Activated naive CD8-positive, alpha-beta T cell treated with anti-CD3 and anti-CD28 coated beads, Interleukin-2, amount 10 ng/mL, durations not matched to agents 7 days and 5 days (primary cell): Measurements from ENCODE around the gene PXN. TPM values are rescaled to one million over a fixed set of nuclear protein-coding genes. Genes with fewer than 3 reads are reported as not detected.

Experiments
- ATAC-seq: fragments of 150-1000 bp; cut with Tn5 transposase; one replicate; pipeline ENCODE4 v1.10.0; 2021; ENCODE audit warnings: low read depth, moderate library complexity
- POLR2A ChIA-PET: fragments of 350-600 bp; sonication (Branson Sonifier 250); formaldehyde crosslinking; loops from one replicate; lab custom pipeline; 2021; ENCODE audit warnings: antibody characterized with exemption; lab: Charles Lee
- DNase-seq: peaks from one replicate; pipeline ENCODE4 v3.0.0; 2021
- H3K27ac Mint-ChIP-seq: one replicate; pipeline ENCODE4 v1.8.0; 2022; ENCODE audit warnings: mild to moderate bottlenecking, mixed read lengths
- H3K27me3 Mint-ChIP-seq: one replicate; pipeline ENCODE4 v1.8.0; 2022; ENCODE audit warnings: mild to moderate bottlenecking, moderate library complexity, mixed read lengths
- H3K36me3 Mint-ChIP-seq: one replicate; pipeline ENCODE4 v1.8.0; 2021; ENCODE audit warnings: mild to moderate bottlenecking, mixed read lengths
- H3K4me1 Mint-ChIP-seq: one replicate; pipeline ENCODE4 v1.8.0; 2021; ENCODE audit warnings: mixed read lengths
- H3K4me3 Mint-ChIP-seq: one replicate; pipeline ENCODE4 v1.8.0; 2022; ENCODE audit warnings: mild to moderate bottlenecking, moderate library complexity, mixed read lengths
- H3K9me3 Mint-ChIP-seq: one replicate; pipeline ENCODE4 v1.8.0; 2021; ENCODE audit warnings: mixed read lengths
- total RNA-seq, 2 experiments: library from RNA; stranded (reverse); gene quantifications; one replicate each; pipeline ENCODE4 v1.2.3, GENCODE V29; 2021

Gene PXN
- 10 to 100 TPM; 89.0 to 94.7 TPM for total RNA-seq

- peak; percentile 98 for DNase-seq
- POLR2A ChIA-PET, result interaction anchor here (1.0 to 9.9 kb wide), 10 partner anchors 12 to 72 kb away, joined by 3 to 202 read pairs (median 26); partner anchors contain the start of genes RNU4-1, RNU4-2 and RPLP0
- H3K36me3 Mint-ChIP-seq, result peaks cover 16% of the 10 kb centered on the region
- peaks cover 35% of the 10 kb centered on the region for H3K4me1 Mint-ChIP-seq
- peak within 1 kb of the TSS; percentile 79 for H3K27ac Mint-ChIP-seq
- peak; percentile 83 for ATAC-seq
- H3K27me3 Mint-ChIP-seq, result no peaks in the 10 kb centered on the region
- H3K4me3 Mint-ChIP-seq, result peak within 1 kb of the TSS; percentile 91
- H3K9me3 Mint-ChIP-seq, result no peaks in the 10 kb centered on the region
Measured at GRCh38 chr12:120265473-120266179, at the start of gene PXN. TSS of gene PXN (minus strand) at chr12:120265730. CDS start at chr12:120265629, 101 bp downstream.

- no peak overlapping the region for H3K4me3 Mint-ChIP-seq
- no peak overlapping the region for H3K27ac Mint-ChIP-seq
- no peaks in the 10 kb centered on the region for H3K36me3 Mint-ChIP-seq
- DNase-seq (no peak), ATAC-seq (no peak)
- no peaks in the 10 kb centered on the region for H3K27me3 Mint-ChIP-seq
- H3K4me1 Mint-ChIP-seq, result peaks cover 8% of the 10 kb centered on the region
- H3K9me3 Mint-ChIP-seq, result no peaks in the 10 kb centered on the region
- POLR2A ChIA-PET, result interaction anchor here (1.0 to 6.4 kb wide), 2 partner anchors 22 to 113 kb away, joined by 3 to 48 read pairs; partner anchors contain the start of genes RNU4-1, RNU4-2 and RPLP0
Measured at GRCh38 chr12:120314220-120314619, 48.7 kb upstream of the PXN start.

DNA sequence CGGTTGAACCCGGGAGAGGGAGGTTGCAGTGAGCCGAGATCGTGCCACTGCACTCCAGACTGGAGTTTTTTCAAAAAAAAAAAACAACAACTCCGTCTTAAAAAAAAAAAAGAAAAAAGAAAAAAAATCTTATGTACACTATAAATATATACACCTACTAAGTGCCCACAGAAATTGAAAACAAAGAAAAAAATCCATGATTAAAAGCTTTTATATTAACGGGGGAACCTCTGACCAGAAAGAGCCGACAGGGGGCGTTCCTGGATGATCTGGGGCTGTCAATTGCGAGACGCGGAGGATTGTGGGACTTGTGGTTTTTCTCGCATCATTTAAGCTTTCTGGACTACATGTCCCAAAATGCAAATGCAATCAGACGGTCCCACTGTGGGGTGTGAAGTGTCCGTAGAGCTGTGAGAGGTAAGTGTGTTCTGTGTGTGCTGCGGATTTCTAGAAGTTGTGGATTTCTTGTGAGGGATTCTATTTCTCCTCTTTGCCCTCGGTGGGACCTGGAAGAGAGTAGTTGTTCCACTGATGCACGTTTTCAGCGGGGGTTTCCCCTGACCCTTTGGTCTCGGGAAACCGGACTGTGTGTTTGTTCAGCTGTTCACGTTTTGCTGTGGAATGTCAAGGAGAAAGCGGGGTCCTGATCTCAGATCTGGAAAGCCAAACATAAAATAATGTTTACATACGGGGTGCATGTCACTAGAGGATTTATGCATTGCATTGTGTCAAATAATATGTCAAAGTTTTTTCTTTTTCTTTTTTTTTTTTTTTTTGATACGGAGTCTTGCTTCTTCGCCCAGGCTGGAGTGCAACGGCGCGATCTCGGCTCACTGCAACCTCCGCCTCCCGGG is 36.7 kb upstream of the PXN start, which contains the start of gene SIRT4:
Gene SIRT4, plus strand, starts transcription at position 360 of the 854 bp plus-strand sequence. CDS start 1,241 bp downstream, outside the sequence.
- POLR2A ChIA-PET, result interaction anchor here (0.7 to 3.4 kb wide), 10 partner anchors 10 to 412 kb away, joined by 3 to 136 read pairs (median 4); partner anchors contain the start of genes RNU4-1, RNU4-2, RPLP0 and SRSF9
- H3K36me3 Mint-ChIP-seq, result no peaks in the 10 kb centered on the region
- peaks cover 4% of the 10 kb centered on the region for H3K4me1 Mint-ChIP-seq

DNA sequence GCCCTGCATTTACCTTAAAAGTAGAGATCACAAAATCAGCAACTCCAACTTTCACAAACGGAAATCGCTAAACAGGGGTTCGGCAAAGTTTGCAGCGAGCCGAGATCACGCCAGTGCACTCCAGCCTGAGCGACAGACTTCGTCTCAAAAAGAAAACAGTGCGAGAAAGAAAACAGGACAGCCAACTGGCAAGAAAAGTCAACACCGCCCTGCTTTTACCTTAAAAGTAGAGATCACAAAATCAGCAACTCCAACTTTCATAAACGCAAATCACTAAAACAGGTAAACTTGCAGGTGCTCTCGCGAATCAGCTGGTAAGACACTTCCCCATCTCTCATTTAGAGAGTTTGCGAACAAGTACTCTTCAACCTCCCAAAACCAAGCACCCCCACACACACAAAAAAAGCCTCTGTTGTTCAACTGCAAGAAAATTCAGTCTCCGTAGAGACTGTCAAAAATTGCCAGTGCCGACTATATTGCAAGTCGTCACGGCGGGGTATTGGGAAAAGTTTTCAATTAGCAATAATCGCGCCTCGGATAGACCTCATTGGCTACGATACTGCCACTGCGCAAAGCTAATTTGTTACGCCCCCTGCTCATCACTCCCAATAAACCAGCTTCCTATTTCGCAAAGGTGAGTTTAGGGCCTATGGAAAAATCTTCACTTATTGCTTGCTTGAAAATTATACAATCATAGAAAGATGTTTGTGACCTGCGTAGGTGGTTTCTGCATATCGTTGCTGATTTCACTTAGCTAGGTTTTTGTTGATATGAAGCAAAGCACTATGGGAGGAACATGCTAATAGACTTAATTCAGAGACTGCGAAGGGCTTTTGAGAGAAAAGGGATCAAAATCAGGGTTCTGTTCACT is 27.4 kb upstream of the PXN start, which contains the start of gene RNU4-1:
Gene RNU4-1, minus strand, starts transcription at position 577 of the 871 bp plus-strand sequence.
- no peaks in the 10 kb centered on the region for H3K9me3 Mint-ChIP-seq
- H3K27ac Mint-ChIP-seq, result no peak within 1 kb of the TSS
- DNase-seq (peak; percentile 62), ATAC-seq (peak; percentile 40)
- no peak within 1 kb of the TSS for H3K4me3 Mint-ChIP-seq
- H3K4me1 Mint-ChIP-seq, result peaks cover 5% of the 10 kb centered on the region
- H3K27me3 Mint-ChIP-seq, result no peaks in the 10 kb centered on the region
- no peaks in the 10 kb centered on the region for H3K36me3 Mint-ChIP-seq
- POLR2A ChIA-PET, result interaction anchor here (0.6 to 4.9 kb wide), 39 partner anchors 7 to 1373 kb away, joined by 3 to 199 read pairs (median 6); partner anchors contain the start of genes BICDL1, COQ5, MLEC and POP5

More for the DNA sequence above, 36.7 kb upstream of the PXN start, which contains the start of gene SIRT4:
- Mint-ChIP-seq H3K27ac (peak within 1 kb of the TSS; percentile 92), H3K4me3 (peak within 1 kb of the TSS; percentile 95), H3K27me3 (no peaks in the 10 kb centered on the region), H3K9me3 (no peaks in the 10 kb centered on the region)
- DNase-seq (peak; percentile 76), ATAC-seq (peak; percentile 99)

DNA sequence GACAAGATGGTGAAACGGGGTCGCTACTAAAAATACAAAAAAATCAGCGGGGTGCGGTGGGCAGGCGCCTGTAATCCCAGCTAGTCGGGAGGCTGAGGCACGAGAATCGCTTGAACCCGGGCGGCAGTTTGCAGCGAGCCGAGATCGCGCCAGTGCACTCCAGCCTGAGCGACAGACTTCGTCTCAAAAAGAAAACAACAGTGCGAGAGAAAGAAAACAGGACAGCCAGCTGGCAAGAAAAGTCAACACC is 26.8 kb upstream of the PXN start:
- ATAC-seq, result peak; percentile 2
- Mint-ChIP-seq H3K4me3 (no peak overlapping the region), H3K27ac (no peak overlapping the region), H3K36me3 (no peaks in the 10 kb centered on the region), H3K27me3 (no peaks in the 10 kb centered on the region), H3K4me1 (peaks cover 5% of the 10 kb centered on the region), H3K9me3 (no peaks in the 10 kb centered on the region)
- DNase-seq, result no peak
- POLR2A ChIA-PET, result interaction anchor here (1.0 to 4.9 kb wide), 33 partner anchors 8 to 1287 kb away, joined by 3 to 199 read pairs (median 11); partner anchors contain the start of genes BICDL1, CIT, COQ5 and MLEC

- Mint-ChIP-seq H3K27me3 (peaks cover 3% of the 10 kb centered on the region), H3K27ac (no peak overlapping the region), H3K4me1 (peaks cover 5% of the 10 kb centered on the region), H3K4me3 (peak overlapping the region; percentile 39), H3K36me3 (no peaks in the 10 kb centered on the region), H3K9me3 (no peaks in the 10 kb centered on the region)
- POLR2A ChIA-PET, result interaction anchor here (0.5 to 4.9 kb wide), 59 partner anchors 8 to 1378 kb away, joined by 3 to 199 read pairs (median 6); partner anchors contain the start of genes BICDL1, COQ5, COX6A1 and PXN
- peak; percentile 50 for DNase-seq
- no peak for ATAC-seq
Measured at GRCh38 chr12:120290609-120291305, 25.2 kb upstream of the PXN start.

DNA sequence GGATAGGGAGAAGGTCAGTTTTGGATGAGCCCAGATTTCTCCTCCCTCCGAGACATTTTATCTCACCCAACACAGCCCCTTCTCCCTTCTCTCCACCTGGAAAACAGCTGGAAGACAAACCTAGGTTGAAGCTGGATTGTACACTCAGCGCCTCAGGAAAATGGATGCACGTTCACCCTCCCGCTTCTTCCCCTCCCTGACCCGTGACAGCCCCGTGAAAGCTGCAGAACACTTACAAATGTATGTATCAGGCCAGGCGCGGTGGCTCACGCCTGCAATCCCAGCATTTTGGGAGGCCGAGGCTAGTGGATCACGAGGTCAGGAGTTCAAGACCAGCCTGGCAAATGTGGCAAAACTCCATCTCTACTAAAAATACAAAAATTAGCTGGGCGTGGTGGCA is 22.0 kb upstream of the PXN start:
- POLR2A ChIA-PET, result interaction anchor here (0.7 to 0.9 kb wide), 2 partner anchors 86 to 1938 kb away, joined by 3 to 4 read pairs; partner anchors contain the start of genes DIABLO and RPLP0
- H3K4me1 Mint-ChIP-seq, result peaks cover 5% of the 10 kb centered on the region
- H3K36me3 Mint-ChIP-seq, result no peaks in the 10 kb centered on the region
- no peaks in the 10 kb centered on the region for H3K9me3 Mint-ChIP-seq
- no peak overlapping the region for H3K27ac Mint-ChIP-seq
- H3K4me3 Mint-ChIP-seq, result no peak overlapping the region
- ATAC-seq (no peak), DNase-seq (no peak)
- H3K27me3 Mint-ChIP-seq, result peaks cover 12% of the 10 kb centered on the region

- no peak overlapping the region for H3K4me3 Mint-ChIP-seq
- no peak overlapping the region for H3K27ac Mint-ChIP-seq
- ATAC-seq (no peak), DNase-seq (no peak)
- peaks cover 5% of the 10 kb centered on the region for H3K4me1 Mint-ChIP-seq
- H3K9me3 Mint-ChIP-seq, result no peaks in the 10 kb centered on the region
- POLR2A ChIA-PET, result interaction anchor here (0.7 to 0.9 kb wide), 2 partner anchors 86 to 1939 kb away, joined by 3 to 4 read pairs; partner anchors contain the start of genes DIABLO and RPLP0
- H3K27me3 Mint-ChIP-seq, result peaks cover 12% of the 10 kb centered on the region
- H3K36me3 Mint-ChIP-seq, result no peaks in the 10 kb centered on the region
Measured at GRCh38 chr12:120286768-120287490, 21.4 kb upstream of the PXN start.

DNA sequence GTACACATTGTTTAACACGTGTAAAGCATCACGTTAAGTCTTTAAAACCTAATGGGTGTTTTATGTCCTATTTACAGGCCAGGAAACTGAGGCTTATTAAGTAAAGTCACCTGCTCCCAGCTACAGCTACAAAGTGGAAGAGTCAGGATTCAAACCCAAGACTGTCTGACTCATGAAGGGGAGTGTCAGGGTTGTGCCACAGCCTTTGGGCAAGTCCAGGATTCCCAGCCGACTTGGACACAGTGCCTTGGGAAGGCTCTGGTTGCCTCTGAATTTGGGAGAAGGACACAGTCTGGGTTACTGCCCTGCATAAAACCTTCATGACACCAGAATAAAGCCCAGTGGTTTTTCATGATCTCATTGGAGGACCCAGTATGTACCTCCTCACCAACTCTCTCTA is 18.9 kb upstream of the PXN start:
- Mint-ChIP-seq H3K27me3 (peaks cover 12% of the 10 kb centered on the region), H3K9me3 (no peaks in the 10 kb centered on the region), H3K4me1 (peaks cover 2% of the 10 kb centered on the region), H3K27ac (no peak overlapping the region), H3K4me3 (no peak overlapping the region), H3K36me3 (no peaks in the 10 kb centered on the region)
- DNase-seq, result no peak
- ATAC-seq, result no peak
- POLR2A ChIA-PET, result no interaction called here

DNA sequence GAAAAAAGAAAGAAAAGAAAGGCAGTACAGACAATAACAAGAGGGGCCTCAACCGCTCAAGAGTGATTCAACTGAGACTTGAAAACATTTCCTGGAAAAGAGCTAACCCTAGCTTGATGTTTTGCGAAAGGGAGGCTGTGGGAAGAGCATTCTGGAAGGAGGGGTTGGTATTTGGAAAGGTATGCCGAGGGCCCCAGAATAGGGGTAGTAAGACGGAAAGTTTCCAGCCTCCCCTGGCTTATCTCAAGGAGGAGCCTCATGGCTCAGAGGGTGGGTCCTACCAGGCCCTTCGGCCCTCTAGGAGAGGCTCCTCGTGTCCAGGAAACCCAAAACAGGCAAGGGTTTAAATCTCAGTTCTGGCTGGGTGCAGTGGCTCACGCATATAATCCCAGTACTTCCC is 17.8 kb upstream of the PXN start:
- Mint-ChIP-seq H3K4me3 (no peak overlapping the region), H3K4me1 (peaks cover under 1% of the 10 kb centered on the region), H3K27me3 (peaks cover 12% of the 10 kb centered on the region), H3K27ac (no peak overlapping the region), H3K36me3 (no peaks in the 10 kb centered on the region), H3K9me3 (no peaks in the 10 kb centered on the region)
- no peak for ATAC-seq
- DNase-seq, result no peak
- POLR2A ChIA-PET, result interaction anchor here (0.7 to 3.3 kb wide), 2 partner anchors 9 to 196 kb away, joined by 3 to 17 read pairs; partner anchors contain the start of genes RNU4-1 and RNU4-2
